SK-N-SH (cell line): Measurements from ENCODE around the gene RBM38. TPM values are rescaled to one million over a fixed set of nuclear protein-coding genes. Genes with fewer than 3 reads are reported as not detected.

Experiments
- CTCF ChIA-PET: fragments of 300-600, 350-600 bp; formaldehyde crosslinking; extraction: SDS; loops from one replicate; lab custom pipeline; 2021; lab: Yijun Ruan, JAX
- POLR2A ChIA-PET: fragments of 350-600 bp; sonication (Branson Sonifier 250); formaldehyde crosslinking; extraction: SDS; loops from one replicate; lab custom pipeline; 2020; ENCODE audit warnings: antibody characterized with exemption, inconsistent platforms; lab: Yijun Ruan, JAX
- DNase-seq: peaks from one replicate; pipeline ENCODE4 v3.0.0; 2012
- H2AFZ ChIP-seq: fragments of 200-600 bp; sonication (generic); 2 replicates; pipeline ENCODE4 v1.8.1; 2016; ENCODE audit warnings: antibody characterized with exemption, mild to moderate bottlenecking, low read depth
- H3F3A ChIP-seq: fragments of 200-600 bp; sonication (generic); replicated peaks from 2 replicates; pipeline ENCODE3; 2016; ENCODE audit warnings: antibody characterized with exemption, mild to moderate bottlenecking; ENCODE audit not compliant: insufficient read depth
- H3K27ac ChIP-seq, 2 experiments: fragments of 200-500 bp in 1 of 2; fragments of 200-600 bp in 1 of 2; sonication (Bioruptor generic) in 1 of 2; sonication (generic), shearing (Covaris generic) in 1 of 2; 2 replicates each; pipeline versions ENCODE4 v1.5.1 to v1.6.1; 2014 to 2016; ENCODE audit warnings: low read depth in 2 of 2, inconsistent platforms in 1 of 2, low read length in 1 of 2, mild to moderate bottlenecking in 1 of 2, mixed read lengths in 1 of 2
- H3K27me3 ChIP-seq: fragments of 200-600 bp; sonication (generic), shearing (Covaris generic); 2 replicates; pipeline ENCODE4 v1.6.1; 2016; ENCODE audit warnings: mixed run types; ENCODE audit not compliant: insufficient read depth
- H3K36me3 ChIP-seq, 2 experiments: fragments of 200-500 bp in 1 of 2; fragments of 200-600 bp in 1 of 2; sonication (Bioruptor generic) in 1 of 2; sonication (generic) in 1 of 2; replicated peaks in 1 of 2; 2 replicates each; pipeline versions ENCODE3 to v1.5.1; 2014 to 2016; ENCODE audit warnings: low read length in 1 of 2, mild to moderate bottlenecking in 1 of 2; ENCODE audit not compliant: insufficient read depth in 2 of 2, control insufficient read depth in 1 of 2
- H3K4me1 ChIP-seq, 2 experiments: fragments of 200-500 bp in 1 of 2; fragments of 200-600 bp in 1 of 2; sonication (Bioruptor generic) in 1 of 2; sonication (generic), shearing (Covaris generic) in 1 of 2; 2 replicates each; pipeline versions ENCODE4 v1.5.1 to v1.6.1; 2014 to 2016; ENCODE audit warnings: low read depth in 1 of 2, low read length in 1 of 2, mixed run types in 1 of 2; ENCODE audit not compliant: insufficient read depth in 2 of 2, control insufficient read depth in 1 of 2
- H3K4me2 ChIP-seq: fragments of 200-600 bp; sonication (generic), shearing (Covaris generic); 2 replicates; pipeline ENCODE4 v1.6.1; 2017; ENCODE audit warnings: mixed run types
- H3K4me3 ChIP-seq, 2 experiments: fragments of 200-500 bp in 1 of 2; fragments of 200-600 bp in 1 of 2; sonication (Bioruptor generic) in 1 of 2; sonication (generic), shearing (Covaris generic) in 1 of 2; 2 replicates each; pipeline versions ENCODE4 v1.5.1 to v1.8.1; 2014 to 2016; ENCODE audit warnings: low read depth in 2 of 2, inconsistent platforms in 1 of 2, low read length in 1 of 2, mild to moderate bottlenecking in 1 of 2, mixed read lengths in 1 of 2, moderate library complexity in 1 of 2
- H3K79me2 ChIP-seq: fragments of 200-600 bp; sonication (generic); 2 replicates; pipeline ENCODE4 v1.8.1; 2017; ENCODE audit warnings: mild to moderate bottlenecking; ENCODE audit not compliant: insufficient read depth
- H3K9ac ChIP-seq: fragments of 200-600 bp; sonication (generic); 2 replicates; pipeline ENCODE4 v1.6.1; 2017; ENCODE audit warnings: mixed run types
- H3K9me2 ChIP-seq: fragments of 200-600 bp; sonication (generic); 2 replicates; pipeline ENCODE4 v1.6.1; 2017; ENCODE audit warnings: mixed run types
- H3K9me3 ChIP-seq: fragments of 200-600 bp; sonication (generic); 2 replicates; pipeline ENCODE4 v1.6.1; 2017; ENCODE audit warnings: mixed run types, mild to moderate bottlenecking, moderate library complexity
- H4K20me1 ChIP-seq: fragments of 200-600 bp; sonication (generic); 2 replicates; pipeline ENCODE4 v1.6.1; 2017; ENCODE audit warnings: mild to moderate bottlenecking, mixed run types; ENCODE audit not compliant: insufficient read depth
- CHD2 ChIP-seq: fragments of 150-350 bp; IDR thresholded peaks from 2 replicates; pipeline ENCODE4 v1.6.1; 2018; ENCODE audit warnings: low read length; ENCODE audit not compliant: partially characterized antibody
- CTCF ChIP-seq: fragments of 200-600 bp; sonication (generic); IDR thresholded peaks from 2 replicates; pipeline ENCODE4 v1.6.1; 2017; ENCODE audit warnings: antibody characterized with exemption, mild to moderate bottlenecking, moderate library complexity
- EP300 ChIP-seq, 2 experiments: IDR thresholded peaks; 2 replicates each; pipeline versions ENCODE4 v1.4.0 to v1.6.1; 2012; ENCODE audit warnings: borderline replicate concordance in 1 of 2, low read depth in 1 of 2, low read length in 1 of 2
- EZH2phosphoT487 ChIP-seq: fragments of 200-600 bp; sonication (generic); IDR thresholded peaks from 2 replicates; pipeline ENCODE4 v1.6.1; 2017; ENCODE audit warnings: low read depth, mixed run types, mild to moderate bottlenecking, antibody characterized with exemption, moderate library complexity, borderline replicate concordance
- FOSL2 ChIP-seq: IDR thresholded peaks from 2 replicates; pipeline ENCODE4 v1.4.0; 2012; ENCODE audit warnings: low read depth, mild to moderate bottlenecking, moderate library complexity, borderline replicate concordance
- IRF3 ChIP-seq: fragments of 150-350 bp; IDR thresholded peaks from 2 replicates; pipeline ENCODE4 v1.6.1; 2016; ENCODE audit warnings: mild to moderate bottlenecking, low read depth, low read length
- NRF1 ChIP-seq: IDR thresholded peaks from 2 replicates; pipeline ENCODE4 v1.6.1; 2012; ENCODE audit warnings: low read depth, mild to moderate bottlenecking, low read length
- POLR2AphosphoS5 ChIP-seq: IDR thresholded peaks from 2 replicates; pipeline ENCODE4 v1.6.1; 2012; ENCODE audit warnings: low read depth, low read length
- TCF12 ChIP-seq: IDR thresholded peaks from 2 replicates; pipeline ENCODE4 v1.4.0; 2012
- USF1 ChIP-seq: IDR thresholded peaks from 2 replicates; pipeline ENCODE4 v1.4.0; 2012; ENCODE audit warnings: low read depth, borderline replicate concordance
- ZBTB33 ChIP-seq: IDR thresholded peaks from 2 replicates; pipeline ENCODE4 v1.4.0; 2012; ENCODE audit warnings: low read depth, borderline replicate concordance
- WGBS: methylation state at CpG from one replicate; pipeline ENCODE4 v1.1.6; 2017; ENCODE audit warnings: low lambda C conversion rate; 5-methylcytosine and 5-hydroxymethylcytosine counted together
- polyA plus RNA-seq, 3 experiments: library from polyadenylated mRNA; depleted of rRNA; stranded (reverse); fragments of >200 nt; gene quantifications; 2 replicates each; pipeline ENCODE4 v1.2.3, GENCODE V29; 2012

The RBM38 gene
- polyA plus RNA-seq, 1 of the 3 experiments (the other 2 are of a cell fraction) = 11.5 TPM

- H3F3A ChIP-seq = no peaks in the 10 kb centered on the region
- no peaks in the 10 kb centered on the region for H3K27me3 ChIP-seq
- no peak overlapping the region for H3K4me2 ChIP-seq
- DNase-seq = no peak
- no peak overlapping the region for H3K4me3 ChIP-seq
- H3K9me2 ChIP-seq = no peaks in the 10 kb centered on the region
- H3K79me2 ChIP-seq = no peaks in the 10 kb centered on the region
- H4K20me1 ChIP-seq = no peaks in the 10 kb centered on the region
- H3K4me1 ChIP-seq = no peaks in the 10 kb centered on the region
- H2AFZ ChIP-seq = no peak overlapping the region
- WGBS = 92% methylated on average over 9 of the region's 9 CpGs
- no peak overlapping the region for H3K27ac ChIP-seq
- ChIA-PET CTCF (interaction anchor here (1.7 to 2.0 kb wide), 2 partner anchors 18 to 125 kb away, joined by 4 to 8 read pairs; partner anchors contain the start of gene RAE1), POLR2A (no interaction called here)
- TF ChIP-seq EZH2phosphoT487 (no peak), IRF3 (no peak), CTCF (no peak), ZBTB33 (no peak), POLR2AphosphoS5 (no peak), NRF1 (no peak), EP300 (IDR thresholded peaks at IDR 0.05; ENCODE audit: borderline replicate concordance in 1 of 2, low read depth in 1 of 2, low read length in 1 of 2) (no peak), FOSL2 (no peak), TCF12 (no peak)
- H3K36me3 ChIP-seq = peaks cover 45 to 89% of the 10 kb centered on the region in 2 experiments
- H3K9me3 ChIP-seq = no peaks in the 10 kb centered on the region
- H3K9ac ChIP-seq = no peak overlapping the region
These were observed 20.9 kb upstream of the RBM38 start for GRCh38 chr20:57370316-57370715.

- WGBS = 91% methylated on average over 4 of the region's 4 CpGs
- ChIA-PET POLR2A (no interaction called here), CTCF (interaction anchor here (2.1 kb wide), 1 partner anchor 124 kb away, joined by 8 read pairs; no protein-coding TSS in a partner anchor)
- Histone ChIP-seq H2AFZ (no peak overlapping the region), H3K9me3 (no peaks in the 10 kb centered on the region), H3K4me2 (no peak overlapping the region), H3K27me3 (no peaks in the 10 kb centered on the region), H3K9me2 (no peaks in the 10 kb centered on the region), H3K4me1 (no peaks in the 10 kb centered on the region), H4K20me1 (no peaks in the 10 kb centered on the region), H3K4me3 (no peak overlapping the region), H3K79me2 (no peaks in the 10 kb centered on the region), H3K36me3 (peaks cover 47 to 88% of the 10 kb centered on the region in 2 experiments), H3K9ac (no peak overlapping the region), H3F3A (no peaks in the 10 kb centered on the region), H3K27ac (no peak overlapping the region)
- TF ChIP-seq CHD2 = no peak
- no peak for TF ChIP-seq TCF12
- no peak for TF ChIP-seq USF1
- no peak for DNase-seq
These were observed 19.8 kb upstream of the RBM38 start for GRCh38 chr20:57371363-57371762.
